DMS153 treated with DMSO at 0.1 percent for 48 hours (cell line): ENCODE results near the gene DOHH.

ENCODE experiments used
- DNase-seq: peaks from one replicate; lab custom pipeline; 2025; ENCODE audit not compliant: unreplicated experiment; lab: John Stamatoyannopoulos, UW

DOHH gene

GRCh38 chr19:3500429-3501101, at the start of gene DOHH:
TSS of gene DOHH (minus strand) at chr19:3500674. CDS start at chr19:3496814, 3,860 bp downstream.
- DNase-seq: peak; percentile 88

GRCh38 chr19:3549816-3550215, 49.3 kb upstream of the DOHH start:
- no peak for DNase-seq

- no peak for DNase-seq
Measured at GRCh38 chr19:3548606-3549005, 48.1 kb upstream of the DOHH start.

GRCh38 chr19:3547767-3548282, 47.4 kb upstream of the DOHH start:
- no peak for DNase-seq

GRCh38 chr19:3547301-3547731, 46.8 kb upstream of the DOHH start:
- no peak for DNase-seq

GRCh38 chr19:3546119-3546518, 45.6 kb upstream of the DOHH start:
- DNase-seq: no peak

GRCh38 chr19:3545669-3546034, 45.2 kb upstream of the DOHH start:
- no peak for DNase-seq

- peak; percentile 3 for DNase-seq
Measured at GRCh38 chr19:3544742-3545668, 44.5 kb upstream of the DOHH start.

GRCh38 chr19:3544058-3544376, 43.5 kb upstream of the DOHH start:
- DNase-seq: no peak

- DNase-seq: no peak
Measured at GRCh38 chr19:3543150-3544057, 42.9 kb upstream of the DOHH start.

- DNase-seq: no peak
Measured at GRCh38 chr19:3539756-3540118, 39.3 kb upstream of the DOHH start.

GRCh38 chr19:3538965-3539755, 38.7 kb upstream of the DOHH start, which contains the start of gene TEKTIP1:
TSS of gene TEKTIP1 (plus strand) at chr19:3539174. CDS start at chr19:3539178, 4 bp downstream.
- no peak for DNase-seq

GRCh38 chr19:3538258-3538929, 37.9 kb upstream of the DOHH start:
- no peak for DNase-seq

GRCh38 chr19:3537438-3538240, 37.2 kb upstream of the DOHH start:
- DNase-seq: no peak

- DNase-seq: no peak
Measured at GRCh38 chr19:3537101-3537437, 36.6 kb upstream of the DOHH start.

- no peak for DNase-seq
Measured at GRCh38 chr19:3536429-3537100, 36.1 kb upstream of the DOHH start.

GRCh38 chr19:3535981-3536380, 35.5 kb upstream of the DOHH start:
- no peak for DNase-seq

GRCh38 chr19:3535563-3535965, 35.1 kb upstream of the DOHH start:
- no peak for DNase-seq

- DNase-seq: no peak
Measured at GRCh38 chr19:3535235-3535535, 34.7 kb upstream of the DOHH start.
